ENCODE results near the gene RAP1GAP2.

The RAP1GAP2 gene

GRCh38 chr17:2853283-2854142 lies 57.3 kb downstream of the RAP1GAP2 start:
- no peak for DNase-seq (ENCODE audit: low spot score)

DNA sequence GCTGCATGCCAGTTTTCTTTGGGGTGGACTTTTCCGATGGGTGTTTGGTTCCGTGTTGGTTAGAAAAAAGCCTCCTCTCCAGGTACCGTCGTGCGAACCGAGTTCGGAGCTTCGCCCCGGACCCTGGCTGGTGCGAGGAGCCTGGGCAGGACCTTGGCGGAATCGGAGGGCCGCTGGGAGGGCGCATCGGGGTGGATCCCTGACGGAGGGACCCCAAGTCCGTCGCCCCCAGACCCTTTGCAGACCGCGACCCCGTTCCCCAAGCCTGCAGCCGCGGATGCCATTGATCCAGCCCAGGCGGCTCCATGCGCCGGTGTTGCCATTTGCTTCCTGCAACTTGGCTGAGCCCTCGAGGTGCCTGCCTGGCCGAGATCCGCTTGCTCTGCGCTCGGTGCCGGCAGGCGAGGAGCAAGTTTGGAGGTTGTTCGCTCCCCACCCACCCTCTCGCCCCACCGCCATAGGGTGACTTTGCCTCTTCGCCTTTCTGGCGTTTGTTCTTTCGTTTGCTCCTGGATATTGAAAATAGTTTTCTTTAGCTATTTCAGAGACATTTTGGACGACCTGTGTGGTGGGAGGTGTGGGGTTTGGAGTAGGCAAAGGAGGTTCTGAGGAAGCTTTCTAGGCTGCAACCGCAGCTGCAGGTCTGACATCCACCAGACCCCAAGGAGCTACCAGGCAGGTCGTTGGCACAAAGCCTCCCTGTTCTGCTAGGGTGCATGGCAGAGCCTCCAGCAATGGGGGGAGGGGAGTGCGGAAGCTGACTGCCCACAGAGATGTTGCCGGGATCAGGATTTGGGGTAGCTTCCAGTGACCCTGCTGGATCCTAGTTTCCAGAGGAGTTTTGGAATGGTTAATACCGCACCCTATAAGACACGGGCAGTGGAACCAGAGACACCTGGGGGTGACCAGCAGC lies 58.2 kb downstream of the RAP1GAP2 start:
- DNase-seq (ENCODE audit: low spot score): no peak

- DNase-seq (ENCODE audit: low spot score): no peak
Measured at GRCh38 chr17:2855063-2855600, 58.9 kb downstream of the RAP1GAP2 start.

GRCh38 chr17:2856727-2857126 lies 60.5 kb downstream of the RAP1GAP2 start:
- no peak for DNase-seq (ENCODE audit: low spot score)

DNA sequence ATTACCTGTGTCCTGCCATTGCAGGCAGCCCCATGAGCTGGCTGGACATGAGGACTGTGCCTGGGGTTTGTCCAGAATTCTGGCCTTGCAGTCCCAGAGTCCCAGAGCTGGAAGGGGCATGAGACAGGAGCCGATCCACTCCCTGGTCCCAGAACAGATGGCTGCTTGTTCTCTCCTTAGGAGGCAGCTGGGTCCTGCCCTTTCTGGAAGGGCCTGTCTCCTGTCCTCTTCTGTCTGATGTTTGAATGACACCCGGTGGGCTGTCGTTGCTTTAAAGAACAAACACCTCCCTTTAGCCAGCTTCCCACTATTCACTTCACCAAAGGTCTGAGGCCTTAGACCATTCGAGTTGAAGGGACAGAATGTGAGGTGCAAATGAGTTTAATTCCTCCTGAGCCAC lies 63.8 kb downstream of the RAP1GAP2 start:
- DNase-seq (ENCODE audit: low spot score): no peak

- DNase-seq (ENCODE audit: low spot score): no peak
Measured at GRCh38 chr17:2860883-2861282, 64.6 kb downstream of the RAP1GAP2 start.

DNA sequence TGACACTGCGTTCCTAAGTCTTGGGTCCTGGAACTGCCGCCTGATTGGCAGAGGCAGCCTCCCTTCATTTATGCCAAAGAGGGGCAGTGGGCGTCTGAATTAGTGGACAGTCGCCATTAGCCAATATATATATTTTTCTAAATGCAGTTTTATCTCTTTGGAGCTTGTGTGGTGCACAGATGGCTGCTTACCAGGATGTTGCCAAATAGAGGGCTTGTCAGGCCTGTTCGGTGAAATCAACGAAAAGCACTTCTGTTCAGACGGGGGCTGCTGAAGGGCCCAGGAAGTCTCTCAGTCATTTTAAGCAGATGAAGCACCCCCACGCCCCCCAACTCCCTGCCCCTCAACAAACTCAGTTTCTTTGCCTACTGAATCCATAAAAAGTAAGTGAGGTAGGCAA lies 66.0 kb downstream of the RAP1GAP2 start:
- DNase-seq (ENCODE audit: low spot score): no peak

DNA sequence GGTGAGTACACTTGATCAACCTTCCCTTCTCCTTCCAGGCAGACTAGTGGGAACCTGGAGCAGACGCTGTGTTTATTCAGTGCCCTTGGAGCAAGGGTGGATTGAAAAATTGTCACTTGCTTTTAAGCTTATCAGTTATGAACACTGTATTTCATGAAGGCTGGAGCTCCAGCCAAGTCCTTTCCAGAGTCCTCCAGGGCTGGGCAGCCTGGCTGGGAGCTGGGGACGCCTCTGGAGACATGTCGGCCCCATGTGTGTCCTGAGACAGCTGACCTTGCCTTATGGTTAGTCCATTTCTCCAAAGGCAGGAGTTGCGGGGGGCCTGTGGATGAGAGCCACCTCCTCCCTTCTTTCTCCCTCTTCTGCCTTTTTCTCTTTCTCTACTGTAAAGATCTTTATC lies 67.0 kb downstream of the RAP1GAP2 start:
- DNase-seq (ENCODE audit: low spot score): no peak

DNA sequence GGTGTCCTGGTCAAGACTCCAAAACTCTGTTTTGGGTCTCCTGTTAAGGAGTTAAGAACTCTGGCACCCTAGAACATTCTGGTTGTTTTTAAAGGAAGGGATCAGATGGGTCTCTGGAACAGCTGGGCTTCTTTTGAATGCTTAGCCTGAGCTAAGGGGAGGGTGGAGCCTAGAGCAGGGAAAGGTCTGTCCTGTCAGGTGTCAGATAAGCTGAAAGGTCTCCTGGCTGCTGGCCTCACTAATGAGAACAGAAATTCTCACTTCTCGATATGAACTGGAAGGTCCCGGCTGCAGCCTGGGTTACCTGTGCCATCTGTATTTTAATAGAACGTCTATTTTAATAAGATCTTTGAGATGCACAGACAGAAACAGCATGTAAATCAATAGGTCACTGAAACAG lies 69.0 kb downstream of the RAP1GAP2 start:
- DNase-seq (ENCODE audit: low spot score): no peak

- DNase-seq (ENCODE audit: low spot score): no peak
Measured at GRCh38 chr17:2867441-2868424, 71.5 kb downstream of the RAP1GAP2 start.

- no peak for DNase-seq (ENCODE audit: low spot score)
Measured at GRCh38 chr17:2869604-2870003, 73.4 kb downstream of the RAP1GAP2 start.

GRCh38 chr17:2871205-2871604 lies 75.0 kb downstream of the RAP1GAP2 start:
- DNase-seq (ENCODE audit: low spot score): no peak

DNA sequence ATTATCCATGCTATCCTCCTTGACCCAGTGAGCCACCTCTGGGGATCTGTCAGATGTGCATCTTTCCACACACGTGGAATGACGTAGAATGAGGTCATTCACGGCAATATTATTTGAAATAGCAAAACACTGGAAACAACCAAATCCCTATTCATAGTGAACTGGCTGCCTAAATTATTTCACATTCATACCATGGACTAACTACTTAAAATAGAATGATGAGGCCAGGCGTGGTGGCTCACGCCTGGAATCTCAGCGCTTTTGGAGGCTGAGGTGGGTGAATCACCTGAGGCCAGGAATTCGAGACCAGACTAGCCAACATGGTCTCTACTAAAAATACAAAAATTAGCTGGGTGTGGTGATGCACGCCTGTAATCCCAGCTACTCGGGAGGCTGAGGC lies 75.5 kb downstream of the RAP1GAP2 start:
- no peak for DNase-seq (ENCODE audit: low spot score)

DNA sequence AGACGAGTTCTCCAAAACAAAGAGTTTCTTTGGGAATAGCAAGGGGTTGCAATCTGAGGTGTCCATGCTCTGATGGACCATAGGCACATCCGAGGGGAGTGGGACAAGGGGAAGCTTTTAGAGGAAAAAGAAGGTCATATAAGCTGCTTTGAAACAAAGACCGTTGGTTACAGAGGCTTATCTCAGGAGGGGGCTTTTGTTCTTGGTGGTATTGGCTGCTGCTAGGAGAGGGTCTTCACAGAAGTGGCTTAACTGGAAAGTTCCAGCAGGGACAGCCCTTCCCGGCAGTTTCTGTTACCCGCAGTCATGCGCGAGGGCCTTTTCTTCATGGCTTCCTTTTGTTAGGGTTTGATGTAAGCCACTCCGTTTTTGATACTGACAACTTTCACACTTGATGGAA lies 76.0 kb downstream of the RAP1GAP2 start:
- DNase-seq (ENCODE audit: low spot score): no peak

DNA sequence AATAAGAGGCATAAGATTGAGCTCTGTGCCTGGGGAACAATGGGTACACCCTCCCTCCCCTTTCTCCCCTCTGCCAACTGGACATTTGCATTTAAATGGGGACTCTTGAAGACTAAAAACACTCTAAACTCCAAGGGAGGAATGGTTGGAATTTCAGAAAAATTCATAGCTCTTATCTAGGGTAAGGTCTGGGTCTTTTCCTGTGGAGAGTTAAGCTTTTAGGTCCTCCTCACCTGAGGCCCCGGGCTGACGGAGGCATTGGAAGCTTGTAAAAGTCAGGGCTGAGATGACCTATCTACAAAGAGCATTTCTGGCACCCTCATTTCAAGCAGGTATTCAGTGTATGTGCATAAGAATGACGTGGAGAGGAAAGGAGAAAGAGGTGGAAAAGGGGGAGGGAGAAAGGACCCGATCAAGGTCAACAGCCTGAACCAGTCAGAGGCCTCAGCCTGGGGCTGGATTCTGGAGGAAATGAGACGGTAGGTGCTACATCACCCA lies 78.0 kb downstream of the RAP1GAP2 start:
- no peak for DNase-seq (ENCODE audit: low spot score)

DNA sequence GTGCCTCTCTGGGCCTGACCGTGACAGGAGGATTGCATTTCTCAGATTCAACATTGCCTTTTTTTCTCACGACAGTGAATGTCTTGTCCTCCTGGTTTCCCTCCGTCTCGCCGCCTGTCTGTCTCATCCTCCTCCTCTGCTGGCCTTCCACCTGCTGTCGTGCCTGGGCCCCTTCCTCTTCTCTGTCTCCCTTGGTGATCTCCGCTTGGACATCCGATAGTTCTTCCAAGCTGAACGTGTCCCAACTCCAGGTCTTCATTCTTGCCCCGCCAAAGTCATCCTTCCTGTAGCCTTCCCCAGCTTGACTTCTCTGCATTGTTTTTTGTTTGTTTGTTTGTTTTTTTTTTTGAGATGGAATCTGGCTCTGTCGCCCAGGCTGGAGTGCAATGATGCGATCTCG lies 79.4 kb downstream of the RAP1GAP2 start:
- no peak for DNase-seq (ENCODE audit: low spot score)

DNA sequence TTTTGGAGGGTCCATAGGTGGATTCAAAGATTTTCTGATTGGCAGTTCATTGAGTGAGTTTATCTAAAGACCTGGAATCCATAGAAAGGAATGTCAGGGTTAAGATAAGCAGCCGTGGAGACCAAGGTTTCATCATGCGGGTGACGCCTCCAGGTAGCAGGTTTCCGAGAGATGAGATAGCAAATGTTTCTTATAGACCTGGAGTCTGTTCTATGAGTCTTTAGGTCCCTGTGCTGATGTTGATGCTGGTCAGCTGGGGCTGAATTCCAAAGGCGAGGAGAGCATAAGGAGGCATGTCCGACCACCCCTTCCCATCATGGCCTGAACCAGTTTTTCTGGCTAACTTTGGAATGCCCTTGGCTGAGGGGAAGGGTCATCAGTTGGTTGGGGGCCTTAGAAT lies 80.2 kb downstream of the RAP1GAP2 start:
- no peak for DNase-seq (ENCODE audit: low spot score)

DNA sequence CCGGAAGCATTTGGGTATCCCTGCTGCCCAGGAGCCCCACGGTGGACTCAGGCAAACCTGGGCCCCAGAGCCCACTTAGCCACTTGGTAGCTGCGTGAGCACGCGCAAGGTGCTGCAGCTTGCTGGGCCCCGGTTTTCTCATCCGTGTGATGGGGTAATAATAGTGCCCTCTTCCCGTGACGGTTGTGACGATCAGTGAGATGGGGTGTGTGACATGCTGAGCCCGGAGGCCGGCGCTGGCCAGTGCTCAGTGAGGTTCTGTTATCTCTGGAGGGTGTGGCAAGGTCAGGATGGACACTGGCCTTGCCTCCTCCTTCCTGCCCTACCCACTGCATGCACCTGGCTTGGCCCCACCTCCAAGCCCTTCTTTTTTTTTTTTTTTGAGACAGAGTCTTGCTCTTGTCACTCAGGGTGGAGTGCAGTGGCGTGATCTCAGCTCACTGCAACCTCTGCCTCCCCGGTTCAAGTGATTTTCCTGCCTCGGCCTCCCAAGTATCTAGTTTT lies 82.6 kb downstream of the RAP1GAP2 start:
- DNase-seq (ENCODE audit: low spot score): no peak

DNA sequence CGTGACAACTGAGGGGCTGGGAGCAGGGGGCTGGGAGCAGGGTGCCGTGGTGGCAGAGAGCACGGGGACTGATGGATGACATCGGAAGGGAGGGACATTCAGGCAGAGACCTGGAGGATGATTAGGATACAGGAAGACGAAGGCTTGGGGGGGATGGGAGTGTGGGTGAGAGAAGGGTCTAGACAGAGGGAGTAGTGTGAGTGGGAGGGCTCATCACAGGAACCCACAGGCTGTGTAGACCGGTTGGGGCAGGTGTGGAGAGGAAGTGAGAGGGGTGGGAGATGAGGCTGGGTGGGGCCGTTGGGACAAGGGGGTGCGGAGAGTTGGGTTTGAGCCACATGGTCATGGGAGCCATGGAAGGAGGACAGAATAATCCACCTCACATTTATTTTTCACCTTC lies 83.8 kb downstream of the RAP1GAP2 start:
- DNase-seq (ENCODE audit: low spot score): no peak

DNA sequence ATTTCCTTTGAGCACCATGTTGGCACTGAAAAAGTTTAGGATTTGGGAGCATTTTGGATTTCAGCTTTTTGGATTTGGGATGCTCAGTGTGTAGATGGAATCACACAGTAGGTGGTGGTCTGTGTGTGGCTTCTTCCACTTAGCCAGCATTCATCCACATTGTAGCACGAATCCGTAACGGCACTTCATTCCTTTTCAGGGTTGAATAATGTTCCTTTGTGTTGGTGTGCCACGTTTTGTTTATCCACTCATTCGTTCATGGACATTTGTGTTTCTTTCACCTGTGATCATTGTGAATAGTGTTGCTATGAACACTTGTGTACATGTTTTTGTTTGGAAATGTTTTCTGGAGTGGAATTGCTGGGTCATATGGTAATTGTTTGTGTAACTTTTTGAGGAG lies 85.1 kb downstream of the RAP1GAP2 start:
- DNase-seq (ENCODE audit: low spot score): no peak

GRCh38 chr17:2883544-2884213 lies 87.4 kb downstream of the RAP1GAP2 start:
- DNase-seq (ENCODE audit: low spot score): peak; percentile 42
